Mesendoderm (in vitro differentiated cells): ENCODE results near the gene LEMD2.

Source experiments
- DNase-seq: peaks from one replicate; pipeline ENCODE4 v3.0.0; 2013
- H2AK5ac ChIP-seq: 2 replicates; pipeline ENCODE4 v1.6.1; 2013; ENCODE audit warnings: low read length, inconsistent platforms
- H2BK120ac ChIP-seq: 2 replicates; pipeline ENCODE4 v1.6.1; 2013; ENCODE audit warnings: low read depth, mild to moderate bottlenecking, low read length, moderate library complexity, mixed read lengths
- H2BK15ac ChIP-seq: replicated peaks from 2 replicates; pipeline ENCODE4 v1.6.1; 2013; ENCODE audit warnings: low read depth, mild to moderate bottlenecking, moderate library complexity
- H2BK5ac ChIP-seq: 2 replicates; pipeline ENCODE4 v1.6.1; 2013; ENCODE audit warnings: low read length, inconsistent platforms
- H3K18ac ChIP-seq: 2 replicates; pipeline ENCODE4 v1.6.1; 2013; ENCODE audit warnings: mild to moderate bottlenecking, low read length, mixed read lengths
- H3K23ac ChIP-seq: one replicate; pipeline ENCODE4 v1.6.1; 2013; ENCODE audit warnings: low read length
- H3K27ac ChIP-seq: 2 replicates; pipeline ENCODE4 v1.5.1; 2013; ENCODE audit warnings: low read depth, mild to moderate bottlenecking, inconsistent platforms, low read length, moderate library complexity
- H3K27me3 ChIP-seq: 2 replicates; pipeline ENCODE4 v1.6.1; 2013; ENCODE audit warnings: low read length, control low read depth, mild to moderate bottlenecking, inconsistent platforms; ENCODE audit not compliant: insufficient read depth, poor library complexity
- H3K36me3 ChIP-seq: 2 replicates; pipeline ENCODE4 v1.6.1; 2013; ENCODE audit warnings: low read length, inconsistent platforms; ENCODE audit not compliant: control insufficient read depth, insufficient read depth
- H3K4ac ChIP-seq: one replicate; pipeline ENCODE4 v1.6.1; 2013; ENCODE audit warnings: low read depth, mild to moderate bottlenecking, low read length, moderate library complexity
- H3K4me1 ChIP-seq: 2 replicates; pipeline ENCODE4 v1.6.1; 2013; ENCODE audit warnings: low read depth, low read length, inconsistent platforms; ENCODE audit not compliant: control insufficient read depth
- H3K4me2 ChIP-seq: 2 replicates; pipeline ENCODE4 v1.6.1; 2013; ENCODE audit warnings: low read length
- H3K4me3 ChIP-seq: 2 replicates; pipeline ENCODE4 v1.5.1; 2013; ENCODE audit warnings: mild to moderate bottlenecking, low read length
- H3K56ac ChIP-seq: one replicate; pipeline ENCODE4 v1.6.1; 2013; ENCODE audit warnings: low read length
- H3K79me1 ChIP-seq: 2 replicates; pipeline ENCODE4 v1.6.1; 2013; ENCODE audit warnings: low read length, inconsistent platforms
- H3K79me2 ChIP-seq: 2 replicates; pipeline ENCODE4 v1.6.1; 2013; ENCODE audit warnings: mild to moderate bottlenecking, low read length; ENCODE audit not compliant: control insufficient read depth, insufficient read depth
- H3K9ac ChIP-seq: 2 replicates; pipeline ENCODE4 v1.6.1; 2013; ENCODE audit warnings: low read length, inconsistent platforms
- H4K5ac ChIP-seq: one replicate; pipeline ENCODE4 v1.6.1; 2013; ENCODE audit warnings: low read length
- H4K8ac ChIP-seq: one replicate; pipeline ENCODE4 v1.6.1; 2013; ENCODE audit warnings: low read depth, mild to moderate bottlenecking, control low read depth, low read length, moderate library complexity
- WGBS: extraction: QIAGEN DNeasy Blood & Tissue Kit; methylation state at CpG from one replicate; pipeline ENCODE4 v1.1.7; 2013; ENCODE audit warnings: low lambda C conversion rate, missing lambda C conversion rate; ENCODE audit not compliant: insufficient coverage; ENCODE audit errors: extremely low coverage; 5-methylcytosine and 5-hydroxymethylcytosine counted together

The LEMD2 gene

GRCh38 chr6:33747823-33748222 is 41.1 kb downstream of the LEMD2 start:
- Histone ChIP-seq H3K4ac (no peak overlapping the region), H3K56ac (no peak overlapping the region), H4K8ac (no peak overlapping the region), H3K18ac (no peak overlapping the region), H2BK15ac (no peak overlapping the region), H4K5ac (no peak overlapping the region), H2BK5ac (no peak overlapping the region), H3K79me2 (no peaks in the 10 kb centered on the region), H3K27me3 (no peaks in the 10 kb centered on the region), H3K4me3 (no peak overlapping the region), H2AK5ac (no peak overlapping the region), H3K23ac (no peak overlapping the region), H3K79me1 (no peaks in the 10 kb centered on the region), H3K27ac (no peak overlapping the region), H3K9ac (no peak overlapping the region), H3K36me3 (no peaks in the 10 kb centered on the region), H3K4me2 (no peak overlapping the region), H2BK120ac (no peak overlapping the region), H3K4me1 (peaks cover 8% of the 10 kb centered on the region)
- WGBS = no CpG with 5 or more reads among the region's 5 CpGs
- DNase-seq = no peak

- Histone ChIP-seq H4K8ac (no peak within 1 kb of the TSS), H3K4me3 (no peak within 1 kb of the TSS)
- no peak for DNase-seq
Measured at GRCh38 chr6:33746651-33747100, 42.3 kb downstream of the LEMD2 start, which contains the start of gene IP6K3. TSS of gene IP6K3 (minus strand) at chr6:33746905. CDS start at chr6:33735476, 11,429 bp downstream.

GRCh38 chr6:33746036-33746600 is 42.8 kb downstream of the LEMD2 start:
- Histone ChIP-seq H3K4ac (no peak overlapping the region), H3K56ac (peak overlapping the region; percentile 54), H2AK5ac (peak overlapping the region; percentile 11), H3K9ac (no peak overlapping the region), H3K36me3 (no peaks in the 10 kb centered on the region), H4K8ac (no peak overlapping the region), H3K79me2 (no peaks in the 10 kb centered on the region), H3K27ac (no peak overlapping the region), H3K79me1 (no peaks in the 10 kb centered on the region), H3K4me1 (peaks cover 8% of the 10 kb centered on the region), H2BK120ac (no peak overlapping the region), H4K5ac (no peak overlapping the region), H3K4me3 (no peak overlapping the region), H3K27me3 (no peaks in the 10 kb centered on the region), H3K18ac (no peak overlapping the region), H3K4me2 (no peak overlapping the region), H3K23ac (no peak overlapping the region), H2BK15ac (no peak overlapping the region), H2BK5ac (no peak overlapping the region)
- no CpG with 5 or more reads among the region's 14 CpGs for WGBS
- peak; percentile 66 for DNase-seq

More at GRCh38 chr6:33746651-33747100, 42.3 kb downstream of the LEMD2 start, which contains the start of gene IP6K3:
- Histone ChIP-seq H2BK15ac (no peak within 1 kb of the TSS), H3K27me3 (no peaks in the 10 kb centered on the region), H3K79me1 (no peaks in the 10 kb centered on the region), H3K18ac (no peak within 1 kb of the TSS), H3K56ac (peak within 1 kb of the TSS; percentile 54), H4K5ac (no peak within 1 kb of the TSS), H2AK5ac (peak within 1 kb of the TSS; percentile 11), H3K23ac (peak within 1 kb of the TSS; percentile 48), H3K79me2 (no peaks in the 10 kb centered on the region), H3K36me3 (no peaks in the 10 kb centered on the region), H3K4me2 (no peak within 1 kb of the TSS), H2BK5ac (no peak within 1 kb of the TSS), H3K27ac (no peak within 1 kb of the TSS), H3K9ac (no peak within 1 kb of the TSS), H3K4me1 (peaks cover 8% of the 10 kb centered on the region), H2BK120ac (no peak within 1 kb of the TSS), H3K4ac (no peak within 1 kb of the TSS)
- no CpG with 5 or more reads among the region's 10 CpGs for WGBS

- H4K5ac ChIP-seq = no peak overlapping the region
- no peak overlapping the region for H3K18ac ChIP-seq
- H3K27ac ChIP-seq = no peak overlapping the region
- no peak overlapping the region for H3K4me2 ChIP-seq
- peaks cover 8% of the 10 kb centered on the region for H3K4me1 ChIP-seq
- no peak overlapping the region for H2BK120ac ChIP-seq
- no peak overlapping the region for H2BK5ac ChIP-seq
- H3K23ac ChIP-seq = no peak overlapping the region
- no peak overlapping the region for H3K4ac ChIP-seq
- no peak for DNase-seq
- no peak overlapping the region for H3K9ac ChIP-seq
- H4K8ac ChIP-seq = no peak overlapping the region
- H3K79me2 ChIP-seq = no peaks in the 10 kb centered on the region
- H3K56ac ChIP-seq = no peak overlapping the region
- H3K79me1 ChIP-seq = no peaks in the 10 kb centered on the region
- no peaks in the 10 kb centered on the region for H3K27me3 ChIP-seq
- no peak overlapping the region for H2AK5ac ChIP-seq
- no CpG with 5 or more reads among the region's 7 CpGs for WGBS
- H3K4me3 ChIP-seq = no peak overlapping the region
- no peak overlapping the region for H2BK15ac ChIP-seq
- no peaks in the 10 kb centered on the region for H3K36me3 ChIP-seq
Measured at GRCh38 chr6:33745548-33745947, 43.4 kb downstream of the LEMD2 start.

GRCh38 chr6:33744895-33745546 is 43.9 kb downstream of the LEMD2 start:
- peak overlapping the region; percentile 21 for H3K4ac ChIP-seq
- H3K4me2 ChIP-seq = no peak overlapping the region
- H3K56ac ChIP-seq = peak overlapping the region; percentile 56
- H2BK120ac ChIP-seq = no peak overlapping the region
- peak overlapping the region; percentile 7 for H3K18ac ChIP-seq
- no peak overlapping the region for H3K4me3 ChIP-seq
- no peak overlapping the region for H2BK15ac ChIP-seq
- WGBS = no CpG with 5 or more reads among the region's 13 CpGs
- H3K27ac ChIP-seq = no peak overlapping the region
- H4K8ac ChIP-seq = no peak overlapping the region
- H3K79me2 ChIP-seq = no peaks in the 10 kb centered on the region
- H3K23ac ChIP-seq = no peak overlapping the region
- H2AK5ac ChIP-seq = no peak overlapping the region
- peaks cover 8% of the 10 kb centered on the region for H3K4me1 ChIP-seq
- DNase-seq = no peak
- no peak overlapping the region for H4K5ac ChIP-seq
- peak overlapping the region; percentile 5 for H3K9ac ChIP-seq
- H3K27me3 ChIP-seq = no peaks in the 10 kb centered on the region
- no peaks in the 10 kb centered on the region for H3K79me1 ChIP-seq
- no peaks in the 10 kb centered on the region for H3K36me3 ChIP-seq
- H2BK5ac ChIP-seq = peak overlapping the region; percentile 15
